Measurements from ENCODE around the gene ZNF19.

ZNF19 gene

DNA sequence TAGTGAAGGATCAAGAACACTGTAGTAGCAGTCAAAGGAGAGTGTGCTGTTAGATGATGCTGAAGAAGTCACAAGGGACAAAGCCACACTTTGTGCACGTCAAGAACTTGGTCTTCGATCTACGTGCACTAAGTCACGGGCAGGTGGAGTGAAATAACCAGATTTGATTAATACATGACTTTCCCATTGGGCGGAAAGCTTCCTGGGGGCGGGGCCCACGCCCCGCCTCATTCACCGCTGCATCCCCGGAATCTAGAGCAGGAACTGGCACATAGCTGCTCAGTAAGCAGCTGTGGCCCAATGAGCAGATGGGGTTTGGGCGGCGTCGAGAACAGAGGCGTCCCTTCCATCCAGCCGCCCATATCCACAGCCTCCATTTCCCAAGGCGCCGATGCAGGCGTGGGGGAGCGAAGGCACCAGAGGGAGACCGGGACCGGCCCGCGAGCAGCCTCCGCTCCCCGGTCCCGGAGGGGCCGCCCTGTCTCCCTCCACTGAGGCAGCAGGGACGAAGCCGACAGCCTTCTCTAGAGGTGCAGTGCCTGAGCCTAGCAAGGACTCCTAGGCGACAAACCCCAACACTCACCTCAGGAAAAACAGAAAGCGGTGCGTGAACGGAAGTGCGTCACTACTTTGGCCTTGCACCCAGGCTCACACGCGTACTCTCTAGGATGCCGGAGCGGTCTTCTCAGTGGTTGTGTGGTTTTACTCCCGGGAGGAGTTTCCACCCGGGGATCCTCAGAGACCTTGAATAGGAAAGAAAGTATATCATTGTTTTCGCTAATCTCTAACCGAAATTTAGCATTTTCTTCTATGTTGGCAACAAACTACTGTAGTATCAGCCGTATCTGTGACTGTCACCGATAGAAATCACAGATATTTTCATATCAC, 4.9 kb downstream of the ZNF19 start:
- DNase-seq: peak; percentile 92

- DNase-seq: no peak
Observed at GRCh38 chr16:71482569-71482968, 6.6 kb downstream of the ZNF19 start.

DNA sequence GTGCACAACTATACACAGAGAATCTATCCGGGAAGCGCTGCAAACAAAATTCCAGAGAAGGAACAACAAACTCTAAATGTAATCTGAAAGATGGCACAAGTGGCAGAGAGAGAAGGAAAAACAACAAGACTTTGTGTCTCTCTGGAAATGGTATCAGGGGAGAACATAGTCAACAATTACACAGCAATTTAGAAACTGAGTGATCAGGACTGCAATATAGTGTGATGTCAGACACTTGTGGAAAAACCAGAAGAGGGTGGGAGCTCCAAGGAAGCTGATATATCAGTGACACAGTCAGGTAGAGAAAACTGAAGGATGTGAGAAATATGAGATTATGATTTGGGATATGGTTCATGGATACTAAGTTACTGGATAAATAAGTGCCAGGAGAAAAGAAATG, 8.2 kb downstream of the ZNF19 start:
- DNase-seq: no peak

DNA sequence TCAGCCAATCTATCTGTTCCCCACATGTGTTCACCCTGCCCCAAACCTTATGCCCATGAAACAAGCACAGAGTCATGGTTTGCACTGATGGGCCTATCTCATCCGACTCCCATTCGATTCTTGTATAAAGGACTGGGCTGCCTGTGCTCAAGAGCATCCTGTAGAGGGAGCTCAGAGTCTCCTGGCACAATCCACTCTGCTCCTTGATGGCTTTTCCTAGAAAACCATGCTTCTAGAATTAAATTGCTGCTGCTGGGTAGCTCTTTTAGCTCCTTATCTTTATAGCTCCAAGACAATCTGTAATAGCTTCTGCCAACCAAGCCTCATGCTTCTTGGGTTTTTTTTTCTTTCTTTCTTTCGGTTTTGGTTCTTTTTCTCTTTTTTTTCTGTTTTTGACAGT, 9.7 kb downstream of the ZNF19 start:
- peak; percentile 17 for DNase-seq

GRCh38 chr16:71476457-71477124, 12.5 kb downstream of the ZNF19 start:
- DNase-seq: no peak

DNA sequence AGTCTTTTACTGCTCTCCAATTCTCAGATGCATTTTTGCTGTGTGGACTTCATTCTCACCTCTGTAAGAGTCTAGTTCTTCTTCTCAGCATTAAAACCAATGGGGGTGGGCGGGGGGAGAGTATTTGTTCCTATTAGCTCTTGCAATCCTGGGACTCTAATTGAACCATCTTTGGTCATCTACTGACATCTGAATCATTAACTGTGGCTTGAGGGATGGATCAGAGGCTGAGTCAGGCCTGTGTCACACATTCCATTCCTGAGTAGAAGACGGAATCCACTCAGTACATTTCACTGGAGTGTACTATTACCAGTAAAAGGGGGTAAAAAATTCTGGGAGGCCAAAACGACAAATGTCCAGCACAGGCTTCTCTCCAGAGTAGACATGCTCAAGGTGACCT, 14.3 kb downstream of the ZNF19 start:
- DNase-seq: peak; percentile 94

- peak; percentile 6 for DNase-seq
Observed at GRCh38 chr16:71473891-71474290, 15.2 kb downstream of the ZNF19 start.

DNA sequence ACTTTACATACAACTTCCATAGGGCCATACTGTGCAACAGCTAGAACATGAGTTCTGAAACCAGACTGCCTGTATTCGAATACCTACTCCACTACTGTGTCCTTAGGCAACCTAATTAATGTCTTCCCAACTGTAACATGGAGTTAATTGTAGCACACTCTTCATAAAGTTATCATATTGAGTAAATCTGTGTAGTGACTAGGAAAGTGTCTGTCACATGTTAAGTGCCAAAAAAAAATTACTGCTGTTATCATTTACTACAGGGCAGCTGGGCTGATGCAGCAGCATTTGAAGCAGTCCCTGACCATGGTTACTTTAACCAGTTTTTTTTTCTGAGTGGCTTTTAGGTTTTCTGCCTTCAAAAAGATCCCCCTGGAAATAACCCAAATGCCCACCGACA, 16.2 kb downstream of the ZNF19 start:
- no peak for DNase-seq

DNA sequence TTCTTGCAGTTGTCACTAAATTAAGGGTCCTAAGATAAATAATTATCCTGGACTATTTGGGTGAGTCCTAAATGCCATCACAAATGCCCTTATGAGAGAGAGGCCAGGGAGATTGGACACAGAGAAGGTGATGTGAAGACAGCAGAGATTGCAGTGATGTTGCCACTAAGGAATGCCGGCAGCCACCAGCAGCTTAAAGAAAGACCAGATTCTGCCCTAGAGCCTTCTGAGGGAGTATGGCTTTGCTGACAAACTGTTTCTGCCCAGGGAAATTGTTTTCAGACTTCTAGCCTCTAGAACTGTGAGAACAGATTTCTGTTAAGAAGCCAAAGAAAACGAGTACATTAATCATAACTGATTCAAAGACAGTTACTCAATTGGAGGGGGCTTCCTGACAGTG, 17.1 kb downstream of the ZNF19 start:
- peak; percentile 57 for DNase-seq

DNA sequence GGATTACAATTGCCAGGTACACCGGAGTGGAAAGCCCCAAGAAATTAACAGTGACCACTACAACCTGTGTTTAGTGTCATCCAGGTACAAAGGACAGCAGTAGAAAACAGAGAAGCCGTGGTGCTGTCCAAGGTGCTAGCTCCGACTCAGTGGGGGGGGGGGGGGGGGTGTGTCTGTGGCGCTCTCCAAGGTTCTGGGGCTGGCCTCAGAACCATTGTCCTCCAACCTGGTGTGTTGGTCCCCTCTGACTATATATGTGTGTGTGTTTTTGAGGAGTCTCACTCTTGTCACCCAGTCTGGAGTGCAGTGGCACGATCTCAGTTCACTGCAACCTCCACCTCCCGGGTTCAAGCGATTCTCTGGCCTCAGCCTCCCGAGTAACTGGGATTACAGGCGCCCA, 21.3 kb downstream of the ZNF19 start:
- peak; percentile 48 for DNase-seq

GRCh38 chr16:71464231-71464630, 24.9 kb downstream of the ZNF19 start:
- no peak for DNase-seq

GRCh38 chr16:71461686-71462648, 27.2 kb downstream of the ZNF19 start, which contains the start of gene ZNF23:
TSS of gene ZNF23 (minus strand) at chr16:71462247. CDS start at chr16:71456796, 5,451 bp downstream.
- DNase-seq: peak; percentile 75

DNA sequence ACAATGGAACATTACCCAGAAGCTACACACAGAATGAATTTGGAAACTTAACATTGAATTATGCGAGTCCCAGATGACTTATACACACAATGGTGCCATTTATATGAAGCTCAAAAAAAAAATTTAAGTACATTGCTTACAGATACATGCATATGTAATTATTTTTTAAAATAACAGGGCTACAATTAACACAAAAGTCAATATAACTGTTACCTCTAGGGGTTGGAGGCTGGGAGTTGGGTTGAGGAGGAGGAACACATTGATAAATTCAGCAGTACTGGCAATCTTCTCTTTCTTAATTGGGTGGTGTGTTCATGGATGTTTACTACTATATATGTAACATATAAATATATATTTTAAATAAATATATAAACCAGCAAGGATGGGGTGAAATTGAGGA, 28.2 kb downstream of the ZNF19 start:
- no peak for DNase-seq

- DNase-seq: peak; percentile 86
Observed at GRCh38 chr16:71460236-71460635, 28.9 kb downstream of the ZNF19 start.

- no peak for DNase-seq
Observed at GRCh38 chr16:71459510-71459909, 29.6 kb downstream of the ZNF19 start.

DNA sequence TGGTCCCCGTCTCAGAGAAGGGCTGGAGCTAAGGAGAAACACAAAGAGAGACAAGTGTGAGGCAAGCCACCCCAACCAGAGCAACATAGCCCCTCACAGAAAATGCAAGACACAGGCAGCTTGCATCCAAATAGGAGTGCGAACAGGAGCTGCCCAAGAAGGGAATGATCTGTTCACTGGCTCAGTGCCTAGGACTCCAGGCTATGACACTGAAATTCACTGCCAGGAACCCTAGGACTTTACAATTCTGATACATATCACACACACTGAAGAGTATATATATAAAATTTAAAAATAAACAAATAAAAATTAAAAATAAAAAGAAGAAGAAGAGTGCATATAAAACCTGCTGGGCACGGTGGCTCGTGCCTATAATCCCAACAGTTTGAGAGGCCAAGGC, 32.3 kb downstream of the ZNF19 start:
- DNase-seq: no peak

GRCh38 chr16:71453036-71453435, 36.1 kb downstream of the ZNF19 start:
- DNase-seq: no peak

DNA sequence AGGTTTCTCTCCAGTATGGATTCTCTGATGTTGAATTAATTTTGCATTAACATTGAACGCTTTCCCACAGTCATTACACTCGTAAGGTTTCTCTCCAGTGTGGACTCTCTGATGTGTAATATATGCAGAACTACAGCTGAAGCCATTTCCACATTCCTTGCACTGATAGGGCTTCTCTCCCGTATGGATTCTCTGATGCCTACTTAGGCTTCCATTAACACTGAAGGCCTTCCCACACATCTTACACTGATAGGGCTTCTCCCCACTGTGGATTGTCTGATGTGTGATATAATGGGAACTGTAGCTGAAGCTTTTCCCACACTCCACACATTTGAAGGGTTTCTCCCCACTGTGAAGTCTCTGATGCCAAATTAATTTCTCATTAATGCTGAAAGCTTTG, 40.1 kb downstream of the ZNF19 start:
- no peak for DNase-seq

DNA sequence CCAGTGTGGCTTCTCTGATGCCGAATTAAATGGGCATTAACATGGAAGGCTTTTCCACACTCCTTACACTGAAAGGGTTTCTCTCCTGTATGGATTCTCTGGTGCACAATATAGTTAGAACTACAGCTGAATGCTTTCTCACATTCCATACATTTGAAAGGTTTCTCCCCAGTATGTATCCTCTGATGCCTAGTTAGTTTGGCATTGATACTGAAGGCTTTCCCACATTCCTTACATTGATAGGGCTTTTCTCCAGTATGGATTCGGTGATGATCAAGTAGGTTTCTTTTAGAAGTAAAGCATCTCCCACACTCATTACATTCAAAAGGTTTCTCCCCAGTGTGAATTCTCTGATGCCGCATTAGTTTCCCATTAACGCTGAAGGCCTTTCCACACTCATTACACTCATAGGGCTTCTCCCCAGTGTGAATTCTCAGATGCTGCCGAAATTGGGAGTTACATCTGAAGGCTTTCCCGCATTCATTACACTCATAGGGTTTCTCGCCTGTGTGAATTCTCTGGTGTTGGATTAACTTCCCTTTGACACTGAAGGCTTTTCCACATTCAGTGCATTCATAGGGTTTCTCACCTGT, 40.8 kb downstream of the ZNF19 start:
- DNase-seq: no peak

GRCh38 chr16:71443714-71444113, 45.4 kb downstream of the ZNF19 start:
- no peak for DNase-seq

- DNase-seq: no peak
Observed at GRCh38 chr16:71442051-71442440, 47.1 kb downstream of the ZNF19 start, which contains the start of gene TLE7. TSS of gene TLE7 (minus strand) at chr16:71442054. CDS start at chr16:71433324, 8,730 bp downstream.

GRCh38 chr16:71441348-71442050, 47.6 kb downstream of the ZNF19 start:
- DNase-seq: no peak
